ENCODE measurements around the gene CTBP1. TPM values are rescaled to one million over a fixed set of nuclear protein-coding genes. Genes with fewer than 3 reads are reported as not detected.

Gene CTBP1
- total and polyA plus RNA-seq, 9 of the 15 experiments (the other 6 are each of a cell fraction or from before 2014, with no cell fraction given) = 14.5 to 162 (median 68.2) TPM

DNA sequence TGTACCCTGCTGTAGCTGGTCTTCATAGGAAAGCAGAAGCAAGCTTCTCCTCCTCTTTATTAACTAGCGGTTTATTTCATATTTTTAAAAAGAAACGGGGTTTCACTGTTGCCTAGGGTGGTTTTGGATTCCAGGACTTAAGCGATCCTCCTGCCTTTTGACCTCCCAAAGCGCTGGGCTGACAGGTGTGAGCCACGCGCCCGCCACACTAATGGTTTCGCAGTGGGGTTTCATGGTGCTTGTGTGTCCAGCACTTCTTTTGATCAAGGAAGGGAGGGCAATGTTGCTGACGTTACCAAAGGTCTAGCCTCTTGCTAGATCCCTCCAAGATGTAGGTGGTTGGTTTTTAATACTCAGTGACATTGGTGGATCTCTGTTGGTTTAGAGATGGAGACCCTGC lies 42.2 kb upstream of the CTBP1 start (continued):
- TF ChIP-seq, protein P1, sequence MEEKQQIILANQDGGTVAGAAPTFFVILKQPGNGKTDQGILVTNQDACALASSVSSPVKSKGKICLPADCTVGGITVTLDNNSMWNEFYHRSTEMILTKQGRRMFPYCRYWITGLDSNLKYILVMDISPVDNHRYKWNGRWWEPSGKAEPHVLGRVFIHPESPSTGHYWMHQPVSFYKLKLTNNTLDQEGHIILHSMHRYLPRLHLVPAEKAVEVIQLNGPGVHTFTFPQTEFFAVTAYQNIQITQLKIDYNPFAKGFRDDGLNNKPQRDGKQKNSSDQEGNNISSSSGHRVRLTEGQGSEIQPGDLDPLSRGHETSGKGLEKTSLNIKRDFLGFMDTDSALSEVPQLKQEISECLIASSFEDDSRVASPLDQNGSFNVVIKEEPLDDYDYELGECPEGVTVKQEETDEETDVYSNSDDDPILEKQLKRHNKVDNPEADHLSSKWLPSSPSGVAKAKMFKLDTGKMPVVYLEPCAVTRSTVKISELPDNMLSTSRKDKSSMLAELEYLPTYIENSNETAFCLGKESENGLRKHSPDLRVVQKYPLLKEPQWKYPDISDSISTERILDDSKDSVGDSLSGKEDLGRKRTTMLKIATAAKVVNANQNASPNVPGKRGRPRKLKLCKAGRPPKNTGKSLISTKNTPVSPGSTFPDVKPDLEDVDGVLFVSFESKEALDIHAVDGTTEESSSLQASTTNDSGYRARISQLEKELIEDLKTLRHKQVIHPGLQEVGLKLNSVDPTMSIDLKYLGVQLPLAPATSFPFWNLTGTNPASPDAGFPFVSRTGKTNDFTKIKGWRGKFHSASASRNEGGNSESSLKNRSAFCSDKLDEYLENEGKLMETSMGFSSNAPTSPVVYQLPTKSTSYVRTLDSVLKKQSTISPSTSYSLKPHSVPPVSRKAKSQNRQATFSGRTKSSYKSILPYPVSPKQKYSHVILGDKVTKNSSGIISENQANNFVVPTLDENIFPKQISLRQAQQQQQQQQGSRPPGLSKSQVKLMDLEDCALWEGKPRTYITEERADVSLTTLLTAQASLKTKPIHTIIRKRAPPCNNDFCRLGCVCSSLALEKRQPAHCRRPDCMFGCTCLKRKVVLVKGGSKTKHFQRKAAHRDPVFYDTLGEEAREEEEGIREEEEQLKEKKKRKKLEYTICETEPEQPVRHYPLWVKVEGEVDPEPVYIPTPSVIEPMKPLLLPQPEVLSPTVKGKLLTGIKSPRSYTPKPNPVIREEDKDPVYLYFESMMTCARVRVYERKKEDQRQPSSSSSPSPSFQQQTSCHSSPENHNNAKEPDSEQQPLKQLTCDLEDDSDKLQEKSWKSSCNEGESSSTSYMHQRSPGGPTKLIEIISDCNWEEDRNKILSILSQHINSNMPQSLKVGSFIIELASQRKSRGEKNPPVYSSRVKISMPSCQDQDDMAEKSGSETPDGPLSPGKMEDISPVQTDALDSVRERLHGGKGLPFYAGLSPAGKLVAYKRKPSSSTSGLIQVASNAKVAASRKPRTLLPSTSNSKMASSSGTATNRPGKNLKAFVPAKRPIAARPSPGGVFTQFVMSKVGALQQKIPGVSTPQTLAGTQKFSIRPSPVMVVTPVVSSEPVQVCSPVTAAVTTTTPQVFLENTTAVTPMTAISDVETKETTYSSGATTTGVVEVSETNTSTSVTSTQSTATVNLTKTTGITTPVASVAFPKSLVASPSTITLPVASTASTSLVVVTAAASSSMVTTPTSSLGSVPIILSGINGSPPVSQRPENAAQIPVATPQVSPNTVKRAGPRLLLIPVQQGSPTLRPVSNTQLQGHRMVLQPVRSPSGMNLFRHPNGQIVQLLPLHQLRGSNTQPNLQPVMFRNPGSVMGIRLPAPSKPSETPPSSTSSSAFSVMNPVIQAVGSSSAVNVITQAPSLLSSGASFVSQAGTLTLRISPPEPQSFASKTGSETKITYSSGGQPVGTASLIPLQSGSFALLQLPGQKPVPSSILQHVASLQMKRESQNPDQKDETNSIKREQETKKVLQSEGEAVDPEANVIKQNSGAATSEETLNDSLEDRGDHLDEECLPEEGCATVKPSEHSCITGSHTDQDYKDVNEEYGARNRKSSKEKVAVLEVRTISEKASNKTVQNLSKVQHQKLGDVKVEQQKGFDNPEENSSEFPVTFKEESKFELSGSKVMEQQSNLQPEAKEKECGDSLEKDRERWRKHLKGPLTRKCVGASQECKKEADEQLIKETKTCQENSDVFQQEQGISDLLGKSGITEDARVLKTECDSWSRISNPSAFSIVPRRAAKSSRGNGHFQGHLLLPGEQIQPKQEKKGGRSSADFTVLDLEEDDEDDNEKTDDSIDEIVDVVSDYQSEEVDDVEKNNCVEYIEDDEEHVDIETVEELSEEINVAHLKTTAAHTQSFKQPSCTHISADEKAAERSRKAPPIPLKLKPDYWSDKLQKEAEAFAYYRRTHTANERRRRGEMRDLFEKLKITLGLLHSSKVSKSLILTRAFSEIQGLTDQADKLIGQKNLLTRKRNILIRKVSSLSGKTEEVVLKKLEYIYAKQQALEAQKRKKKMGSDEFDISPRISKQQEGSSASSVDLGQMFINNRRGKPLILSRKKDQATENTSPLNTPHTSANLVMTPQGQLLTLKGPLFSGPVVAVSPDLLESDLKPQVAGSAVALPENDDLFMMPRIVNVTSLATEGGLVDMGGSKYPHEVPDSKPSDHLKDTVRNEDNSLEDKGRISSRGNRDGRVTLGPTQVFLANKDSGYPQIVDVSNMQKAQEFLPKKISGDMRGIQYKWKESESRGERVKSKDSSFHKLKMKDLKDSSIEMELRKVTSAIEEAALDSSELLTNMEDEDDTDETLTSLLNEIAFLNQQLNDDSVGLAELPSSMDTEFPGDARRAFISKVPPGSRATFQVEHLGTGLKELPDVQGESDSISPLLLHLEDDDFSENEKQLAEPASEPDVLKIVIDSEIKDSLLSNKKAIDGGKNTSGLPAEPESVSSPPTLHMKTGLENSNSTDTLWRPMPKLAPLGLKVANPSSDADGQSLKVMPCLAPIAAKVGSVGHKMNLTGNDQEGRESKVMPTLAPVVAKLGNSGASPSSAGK (IDR thresholded peaks at IDR 0.05) = 0 out of 2 replicates have a peak, but pooled peaks have one; percentile 16
- TF ChIP-seq ARID2 (IDR thresholded peaks at IDR 0.05) (no peak), ZNF589 (CRISPR knock-in tag; IDR thresholded peaks at IDR 0.05; ENCODE audit: low read depth) (no peak), MTA1 (IDR thresholded peaks at IDR 0.05; ENCODE audit: borderline replicate concordance) (no peak), ZNF609 (CRISPR knock-in tag; IDR thresholded peaks at IDR 0.05; ENCODE audit: borderline replicate concordance) (0 out of 2 replicates have a peak, but pooled peaks have one; percentile 9)

Data from K562 (cell line).